Gastrocnemius medialis (tissue), 4 donors: ENCODE results near the gene ADGRL3. TPM values are rescaled to one million over a fixed set of nuclear protein-coding genes. Genes with fewer than 3 reads are reported as not detected.

Source experiments
- ATAC-seq, 2 donors: fragments of 150-250 bp; one replicate each; pipeline ENCODE4 v1.9.1; 2016
- DNase-seq, 2 donors: peaks; one replicate each; pipeline ENCODE4 v3.0.0-alpha.2; 2019
- H3K27ac ChIP-seq, 4 donors: fragments of 200-600 bp; sonication (generic); 1 replicate in 1 of 4; 2 replicates in 3 of 4; pipeline ENCODE4 v1.5.1; 2016 to 2018; ENCODE audit warnings: mild to moderate bottlenecking in 2 of 4, moderate library complexity in 1 of 4
- H3K27me3 ChIP-seq, 3 donors: fragments of 200-600 bp; sonication (generic) in 2 of 3; 1 replicate in 1 of 3; 2 replicates in 2 of 3; pipeline versions ENCODE4 v1.5.1 to v1.6.0; 2016 to 2019; ENCODE audit warnings: mild to moderate bottlenecking in 1 of 3, moderate library complexity in 1 of 3
- H3K36me3 ChIP-seq, 2 donors: fragments of 200-600 bp; sonication (generic) in 1 of 2; one replicate each; pipeline ENCODE4 v1.5.1; 2017 to 2018
- H3K4me1 ChIP-seq, 2 donors: fragments of 200-600 bp; sonication (generic) in 1 of 2; one replicate each; pipeline ENCODE4 v1.5.1; 2016 to 2017; ENCODE audit warnings: mild to moderate bottlenecking in 2 of 2
- H3K4me3 ChIP-seq, 4 donors: fragments of 200-600 bp; sonication (generic) in 3 of 4; 1 replicate in 1 of 4; 2 replicates in 3 of 4; pipeline ENCODE4 v1.5.1; 2016 to 2019; ENCODE audit warnings: mild to moderate bottlenecking in 2 of 4
- H3K9me3 ChIP-seq, 3 donors: fragments of 200-600 bp; sonication (generic) in 2 of 3; 1 replicate in 1 of 3; 2 replicates in 2 of 3; pipeline ENCODE4 v1.5.1; 2016 to 2019
- POLR2A ChIP-seq, 2 donors: fragments of 450-650 bp; IDR thresholded peaks; one replicate each; pipeline ENCODE4 v1.6.1; 2017; ENCODE audit warnings: antibody characterized with exemption in 2 of 2, mild to moderate bottlenecking in 2 of 2, moderate library complexity in 2 of 2
- in situ Hi-C, 4 donors: fragments of 200-750 bp; cut with MboI; loops; one replicate each; pipeline versions ENCODE4 v1.15.0 to v1.8.0; 2017; ENCODE audit warnings: low sequenced_read_pairs in 4 of 4
- intact Hi-C: fragments of 100-400 bp; cut with DNase I; formaldehyde crosslinking; loops from one replicate; pipeline ENCODE4 v1.15.1; 2023; ENCODE audit warnings: low total_unique reads
- total RNA-seq, 4 donors: library from RNA; depleted of rRNA; stranded (reverse); fragments of >200 nt; gene quantifications; one replicate each; pipeline versions ENCODE4 v1.1.0 to v1.2.3, GENCODE V29; 2016
- TF ChIP-seq, protein P1 (sequence below), 5 experiments: fragments of 450-650 bp in 3 of 5; fragments of 200-600 bp in 2 of 5; sonication (generic) in 2 of 5; IDR thresholded peaks in 4 of 5; conservative IDR thresholded peaks in 1 of 5; 1 replicate in 4 of 5; 2 replicates in 1 of 5; pipeline ENCODE4 v1.5.1; 2016 to 2019; ENCODE audit warnings: antibody characterized with exemption in 5 of 5, mild to moderate bottlenecking in 3 of 5, moderate library complexity in 3 of 5

Gene ADGRL3
- total RNA-seq, 4 donors from 2014 or later = 0.69 to 2.2 (median 1.1) TPM

DNA sequence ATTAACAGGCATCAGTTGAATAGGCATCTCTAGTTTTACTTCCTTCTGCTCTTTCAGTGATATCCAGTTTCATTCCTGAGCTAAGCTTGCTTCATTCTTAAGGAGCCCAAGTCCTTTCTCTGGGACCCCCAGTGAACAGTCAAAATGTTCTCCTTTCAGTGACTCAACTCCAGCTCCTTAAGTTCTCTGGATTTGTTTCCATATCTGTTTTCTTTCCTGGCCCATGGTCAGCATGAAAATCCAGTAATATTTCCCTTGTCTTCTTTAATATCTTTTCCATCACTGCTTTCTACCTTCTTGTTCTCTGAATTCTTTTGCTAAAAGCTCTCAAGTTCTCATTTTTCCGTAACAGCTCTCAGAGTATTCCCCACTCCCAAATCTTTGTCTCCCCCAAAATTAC lies 25.5 kb downstream of the ADGRL3 start:
- Histone ChIP-seq H3K4me1 (no peaks in the 10 kb centered on the region), H3K9me3 (no peaks in the 10 kb centered on the region), H3K4me3 (no peak overlapping the region), H3K27me3 (no peaks in the 10 kb centered on the region), H3K27ac (no peak overlapping the region), H3K36me3 (no peaks in the 10 kb centered on the region)
- DNase-seq = no peak
- in situ Hi-C loops = no loop called here
- intact Hi-C loops = no loop called here
- no peak for ATAC-seq
- no peak for TF ChIP-seq POLR2A (IDR thresholded peaks at IDR 0.05)

DNA sequence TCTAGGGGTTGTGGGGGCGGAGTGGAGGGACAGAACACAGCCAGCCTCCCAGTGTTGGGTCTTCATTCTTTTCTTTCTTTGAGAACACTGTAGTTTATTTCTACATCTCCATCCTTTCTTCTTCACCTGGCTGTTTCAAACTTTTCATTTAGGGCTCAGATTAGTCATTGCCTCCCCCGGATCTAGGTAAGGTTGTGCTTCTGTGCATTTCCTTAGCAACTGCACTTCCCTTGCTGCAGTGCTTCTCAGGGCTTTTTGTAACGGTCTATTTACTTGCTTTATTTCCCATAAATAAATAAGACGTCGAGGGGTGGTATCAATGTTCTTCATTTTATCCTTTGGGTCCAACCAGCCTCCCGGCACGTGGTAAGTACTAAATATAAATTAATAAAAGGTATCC lies 31.3 kb downstream of the ADGRL3 start:
- H3K9me3 ChIP-seq = no peaks in the 10 kb centered on the region
- no peak for DNase-seq
- H3K36me3 ChIP-seq = no peaks in the 10 kb centered on the region
- H3K4me3 ChIP-seq = no peak overlapping the region
- no peak for ATAC-seq
- H3K4me1 ChIP-seq = no peaks in the 10 kb centered on the region
- intact Hi-C loops = no loop called here
- TF ChIP-seq POLR2A (IDR thresholded peaks at IDR 0.05) = no peak
- TF ChIP-seq, protein P1, sequence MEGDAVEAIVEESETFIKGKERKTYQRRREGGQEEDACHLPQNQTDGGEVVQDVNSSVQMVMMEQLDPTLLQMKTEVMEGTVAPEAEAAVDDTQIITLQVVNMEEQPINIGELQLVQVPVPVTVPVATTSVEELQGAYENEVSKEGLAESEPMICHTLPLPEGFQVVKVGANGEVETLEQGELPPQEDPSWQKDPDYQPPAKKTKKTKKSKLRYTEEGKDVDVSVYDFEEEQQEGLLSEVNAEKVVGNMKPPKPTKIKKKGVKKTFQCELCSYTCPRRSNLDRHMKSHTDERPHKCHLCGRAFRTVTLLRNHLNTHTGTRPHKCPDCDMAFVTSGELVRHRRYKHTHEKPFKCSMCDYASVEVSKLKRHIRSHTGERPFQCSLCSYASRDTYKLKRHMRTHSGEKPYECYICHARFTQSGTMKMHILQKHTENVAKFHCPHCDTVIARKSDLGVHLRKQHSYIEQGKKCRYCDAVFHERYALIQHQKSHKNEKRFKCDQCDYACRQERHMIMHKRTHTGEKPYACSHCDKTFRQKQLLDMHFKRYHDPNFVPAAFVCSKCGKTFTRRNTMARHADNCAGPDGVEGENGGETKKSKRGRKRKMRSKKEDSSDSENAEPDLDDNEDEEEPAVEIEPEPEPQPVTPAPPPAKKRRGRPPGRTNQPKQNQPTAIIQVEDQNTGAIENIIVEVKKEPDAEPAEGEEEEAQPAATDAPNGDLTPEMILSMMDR (IDR thresholded peaks at IDR 0.05 in 4 of 5, conservative IDR thresholded peaks at IDR 0.05 in 1 of 5) = no peak
- H3K27me3 ChIP-seq = no peaks in the 10 kb centered on the region
- in situ Hi-C loops = no loop called here
- no peak overlapping the region for H3K27ac ChIP-seq

DNA sequence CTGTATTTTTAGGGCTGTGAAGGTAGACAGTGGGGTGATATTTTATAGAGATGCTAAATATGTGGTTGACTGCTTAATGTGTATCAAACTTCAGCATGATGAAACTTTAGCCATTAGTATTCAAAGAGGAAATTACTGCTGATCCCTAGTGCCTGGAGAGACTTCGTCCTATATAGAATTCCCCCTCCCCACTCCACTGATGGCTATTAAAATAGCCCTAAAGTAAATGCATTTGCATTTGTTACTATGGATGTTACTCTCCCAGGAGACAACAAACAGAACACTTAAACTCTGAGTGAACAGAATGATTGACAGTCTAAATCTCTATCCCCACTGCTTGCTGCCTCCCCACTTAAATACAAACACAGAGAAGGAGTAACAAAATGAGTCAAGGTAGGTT lies 39.1 kb downstream of the ADGRL3 start:
- no peak overlapping the region for H3K27ac ChIP-seq
- in situ Hi-C loops (no loop called here), intact Hi-C loops (no loop called here)
- ATAC-seq (no peak), DNase-seq (no peak)
- no peaks in the 10 kb centered on the region for H3K27me3 ChIP-seq
- TF ChIP-seq, protein P1 (IDR thresholded peaks at IDR 0.05 in 4 of 5, conservative IDR thresholded peaks at IDR 0.05 in 1 of 5) = no peak
- no peak for TF ChIP-seq POLR2A (IDR thresholded peaks at IDR 0.05)
- no peaks in the 10 kb centered on the region for H3K36me3 ChIP-seq
- H3K4me1 ChIP-seq = no peaks in the 10 kb centered on the region
- H3K4me3 ChIP-seq = no peak overlapping the region
- H3K9me3 ChIP-seq = no peaks in the 10 kb centered on the region

DNA sequence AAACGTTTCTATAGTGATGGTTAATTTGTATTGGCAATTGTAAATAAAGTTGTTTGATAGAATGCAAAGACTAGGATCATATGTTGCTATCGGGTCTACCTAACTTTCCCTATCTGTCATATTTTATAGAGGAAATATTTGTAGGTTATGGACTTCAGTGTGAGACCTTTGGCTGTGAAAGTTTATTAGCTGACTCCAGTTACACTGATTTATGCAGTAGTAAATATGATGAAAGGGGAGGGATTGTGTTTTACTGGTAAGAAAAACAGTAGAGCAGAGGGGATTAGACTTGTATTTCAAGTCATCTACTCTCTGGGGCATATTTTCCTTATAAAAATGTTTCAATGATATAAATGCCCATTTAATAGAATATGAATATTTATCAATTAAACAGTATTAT lies 43.8 kb downstream of the ADGRL3 start:
- Histone ChIP-seq H3K36me3 (no peaks in the 10 kb centered on the region), H3K4me3 (no peak overlapping the region), H3K4me1 (no peaks in the 10 kb centered on the region), H3K9me3 (no peaks in the 10 kb centered on the region), H3K27ac (no peak overlapping the region), H3K27me3 (no peaks in the 10 kb centered on the region)
- ATAC-seq (no peak), DNase-seq (no peak)
- in situ Hi-C loops = no loop called here
- intact Hi-C loops = no loop called here
- no peak for TF ChIP-seq POLR2A (IDR thresholded peaks at IDR 0.05)
- TF ChIP-seq, protein P1 (IDR thresholded peaks at IDR 0.05 in 4 of 5, conservative IDR thresholded peaks at IDR 0.05 in 1 of 5) = no peak

DNA sequence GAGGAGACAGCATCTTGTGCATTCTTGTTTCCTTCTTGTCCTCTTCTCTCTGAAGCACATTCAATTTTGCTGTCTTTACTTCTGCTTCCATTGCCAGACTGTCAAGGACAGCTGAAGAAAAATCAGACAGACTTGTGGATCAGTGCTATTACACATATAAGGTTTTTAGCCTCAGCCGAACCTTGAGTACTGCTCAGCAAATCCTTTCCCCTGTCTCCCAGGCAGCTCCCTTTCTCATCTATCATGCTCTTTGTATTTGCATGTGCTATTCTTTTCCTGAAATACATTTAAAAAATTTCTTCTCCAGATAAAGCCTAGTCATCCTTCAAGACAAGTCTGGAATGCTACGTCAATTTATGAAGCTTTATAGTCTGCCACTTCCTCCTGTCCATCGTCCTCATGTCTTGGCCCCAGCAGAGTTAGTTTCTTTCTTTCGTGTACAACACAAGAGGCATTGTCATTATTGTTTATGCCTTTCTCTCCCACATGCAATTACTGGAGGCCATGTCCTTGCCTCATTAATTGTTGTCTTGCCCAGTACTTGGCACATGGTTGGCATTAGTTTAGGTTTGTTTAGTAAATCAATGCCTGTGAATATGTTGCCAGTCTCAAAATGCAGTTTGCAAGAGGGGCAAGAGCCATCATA lies 45.1 kb downstream of the ADGRL3 start:
- Histone ChIP-seq H3K9me3 (no peaks in the 10 kb centered on the region), H3K27ac (no peak overlapping the region), H3K4me1 (no peaks in the 10 kb centered on the region), H3K36me3 (no peaks in the 10 kb centered on the region), H3K27me3 (no peaks in the 10 kb centered on the region), H3K4me3 (no peak overlapping the region)
- DNase-seq (no peak), ATAC-seq (no peak)
- in situ Hi-C loops (no loop called here), intact Hi-C loops (no loop called here)
- TF ChIP-seq, protein P1 (IDR thresholded peaks at IDR 0.05 in 4 of 5, conservative IDR thresholded peaks at IDR 0.05 in 1 of 5) = no peak
- no peak for TF ChIP-seq POLR2A (IDR thresholded peaks at IDR 0.05)
